OCI-LY7 (cell line): ENCODE measurements around the gene LVRN. TPM values are rescaled to one million over a fixed set of nuclear protein-coding genes. Genes with fewer than 3 reads are reported as not detected.
A peak's percentile ranks its signal among the peaks of the same experiment; 100 is the strongest.

Source experiments
- BruUV-seq: library from RNA; stranded (reverse); fragments of 400-500 nt; replicated peaks from 2 replicates; lab custom pipeline; 2021; lab: Mats Ljungman, UMichigan
- CTCF ChIA-PET: fragments of 300-600 bp; sonication (Branson Sonifier 250); formaldehyde crosslinking; loops from one replicate; lab custom pipeline; 2022; ENCODE audit warnings: antibody characterized with exemption; ENCODE audit not compliant: unreplicated experiment; lab: Charles Lee
- POLR2A ChIA-PET: fragments of 300-600 bp; sonication (Branson Sonifier 250); formaldehyde crosslinking; loops from one replicate; lab custom pipeline; 2022; ENCODE audit warnings: antibody characterized with exemption; lab: Charles Lee
- DNase-seq: peaks from one replicate; pipeline ENCODE4 v3.0.0-alpha.2; 2015; ENCODE audit warnings: low spot score
- H2AFZ ChIP-seq: fragments of 200-600 bp; sonication (generic), shearing (Covaris generic); 2 replicates; pipeline ENCODE4 v1.6.1; 2014; ENCODE audit warnings: mild to moderate bottlenecking, antibody characterized with exemption, low read length, moderate library complexity
- H3K27ac ChIP-seq: fragments of 200-600 bp; sonication (generic); 2 replicates; pipeline ENCODE4 v1.5.1; 2014; ENCODE audit warnings: mixed run types, low read depth, mild to moderate bottlenecking, moderate library complexity, low read length, inconsistent platforms; ENCODE audit not compliant: poor library complexity, severe bottlenecking
- H3K36me3 ChIP-seq: fragments of 200-600 bp; sonication (generic); 2 replicates; pipeline ENCODE4 v1.6.1; 2014; ENCODE audit warnings: mild to moderate bottlenecking, antibody characterized with exemption, low read length, moderate library complexity, mixed read lengths; ENCODE audit not compliant: insufficient read depth
- H3K4me1 ChIP-seq: fragments of 200-600 bp; sonication (generic); 2 replicates; pipeline ENCODE4 v1.5.1; 2014; ENCODE audit warnings: mild to moderate bottlenecking, low read length; ENCODE audit not compliant: insufficient read depth, poor library complexity, severe bottlenecking
- H3K4me2 ChIP-seq: fragments of 200-600 bp; sonication (generic); 2 replicates; pipeline ENCODE4 v1.6.1; 2014; ENCODE audit warnings: mild to moderate bottlenecking, low read length
- H3K4me3 ChIP-seq: fragments of 200-600 bp; sonication (generic); 2 replicates; pipeline ENCODE4 v1.5.1; 2014; ENCODE audit warnings: mild to moderate bottlenecking, low read depth, low read length; ENCODE audit not compliant: poor library complexity, severe bottlenecking
- H3K79me2 ChIP-seq: fragments of 200-600 bp; sonication (generic); 2 replicates; pipeline ENCODE4 v1.6.1; 2016; ENCODE audit warnings: low read depth, mild to moderate bottlenecking, low read length, moderate library complexity, mixed read lengths; ENCODE audit not compliant: insufficient read depth
- H3K9me2 ChIP-seq: fragments of 200-600 bp; sonication (generic); 2 replicates; pipeline ENCODE4 v1.6.1; 2016; ENCODE audit warnings: mild to moderate bottlenecking, low read length, mixed read lengths; ENCODE audit not compliant: insufficient read depth
- H3K9me3 ChIP-seq: fragments of 200-600 bp; sonication (generic); 2 replicates; pipeline ENCODE4 v1.6.1; 2014; ENCODE audit warnings: mild to moderate bottlenecking, mixed run types, low read length, mixed read lengths
- H4K20me1 ChIP-seq: fragments of 200-600 bp; sonication (generic); 2 replicates; pipeline ENCODE4 v1.6.1; 2014; ENCODE audit warnings: mild to moderate bottlenecking, antibody characterized with exemption, low read length, moderate library complexity, mixed read lengths; ENCODE audit not compliant: insufficient read depth
- EZH2phosphoT487 ChIP-seq: fragments of 200-600 bp; sonication (generic); IDR thresholded peaks from 2 replicates; pipeline ENCODE4 v1.6.1; 2018; ENCODE audit warnings: low read depth, borderline replicate concordance, mild to moderate bottlenecking, mixed run types, antibody characterized with exemption, low read length, moderate library complexity, mixed read lengths
- intact Hi-C: fragments of 100-400 bp; cut with micrococcal nuclease; formaldehyde crosslinking; loops from one replicate; pipeline ENCODE4 v1.10.0; 2022; ENCODE audit not compliant: unreplicated experiment
- total RNA-seq, 2 experiments: library from RNA; depleted of rRNA in 1 of 2; stranded (reverse); fragments of >200 nt in 1 of 2; shearing (Covaris generic) in 1 of 2; gene quantifications; 2 replicates each; pipeline ENCODE4 v1.2.3, GENCODE V29; 2014 to 2022
- TF ChIP-seq, protein P1 (sequence below): fragments of 200-600 bp; sonication (generic); conservative IDR thresholded peaks from 2 replicates; pipeline ENCODE4 v1.5.1; 2014; ENCODE audit warnings: mild to moderate bottlenecking, antibody characterized with exemption, low read length, moderate library complexity, mixed read lengths

LVRN gene
- total RNA-seq, 2 experiments from 2014 or later, result not detected

DNA sequence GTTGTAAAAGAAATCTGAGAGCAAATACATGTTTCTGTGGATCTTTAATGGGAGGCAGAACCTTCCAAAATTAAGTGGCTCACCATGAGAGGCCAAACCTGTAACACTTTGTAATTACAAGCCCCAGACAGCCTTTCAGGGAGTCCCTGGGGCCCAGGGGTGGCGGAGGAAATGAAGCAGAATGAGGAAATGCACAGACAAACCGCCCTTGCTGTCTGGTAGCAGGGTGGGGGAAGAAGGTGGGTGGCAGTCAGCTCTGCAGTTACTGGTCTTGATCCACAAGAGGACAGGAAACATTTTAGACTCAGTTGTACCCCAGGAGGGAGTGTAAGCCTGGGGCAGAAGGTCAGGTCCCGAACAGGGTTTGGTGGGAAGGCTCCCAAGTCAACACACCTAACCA lies 76.5 kb downstream of the LVRN start:
- no TSS peak for BruUV-seq
- TF ChIP-seq, protein P1, sequence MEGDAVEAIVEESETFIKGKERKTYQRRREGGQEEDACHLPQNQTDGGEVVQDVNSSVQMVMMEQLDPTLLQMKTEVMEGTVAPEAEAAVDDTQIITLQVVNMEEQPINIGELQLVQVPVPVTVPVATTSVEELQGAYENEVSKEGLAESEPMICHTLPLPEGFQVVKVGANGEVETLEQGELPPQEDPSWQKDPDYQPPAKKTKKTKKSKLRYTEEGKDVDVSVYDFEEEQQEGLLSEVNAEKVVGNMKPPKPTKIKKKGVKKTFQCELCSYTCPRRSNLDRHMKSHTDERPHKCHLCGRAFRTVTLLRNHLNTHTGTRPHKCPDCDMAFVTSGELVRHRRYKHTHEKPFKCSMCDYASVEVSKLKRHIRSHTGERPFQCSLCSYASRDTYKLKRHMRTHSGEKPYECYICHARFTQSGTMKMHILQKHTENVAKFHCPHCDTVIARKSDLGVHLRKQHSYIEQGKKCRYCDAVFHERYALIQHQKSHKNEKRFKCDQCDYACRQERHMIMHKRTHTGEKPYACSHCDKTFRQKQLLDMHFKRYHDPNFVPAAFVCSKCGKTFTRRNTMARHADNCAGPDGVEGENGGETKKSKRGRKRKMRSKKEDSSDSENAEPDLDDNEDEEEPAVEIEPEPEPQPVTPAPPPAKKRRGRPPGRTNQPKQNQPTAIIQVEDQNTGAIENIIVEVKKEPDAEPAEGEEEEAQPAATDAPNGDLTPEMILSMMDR, result no peak
- TF ChIP-seq EZH2phosphoT487, result no peak
- Histone ChIP-seq H3K36me3 (no peaks in the 10 kb centered on the region), H4K20me1 (no peaks in the 10 kb centered on the region), H2AFZ (peak overlapping the region; percentile 97), H3K9me3 (no peaks in the 10 kb centered on the region), H3K27ac (peak overlapping the region; percentile 6), H3K4me1 (peaks cover 20% of the 10 kb centered on the region), H3K4me3 (peak overlapping the region; percentile 12), H3K9me2 (no peaks in the 10 kb centered on the region), H3K4me2 (peak overlapping the region; percentile 58), H3K79me2 (no peaks in the 10 kb centered on the region)
- ChIA-PET CTCF (no interaction called here), POLR2A (interaction anchor here (0.7 to 1.2 kb wide), 3 partner anchors 9 to 132 kb away, joined by 3 to 6 read pairs (median 3); no protein-coding TSS in a partner anchor)
- peak; percentile 75 for DNase-seq
- intact Hi-C loops, result loop anchor here (5.0 kb wide), 1 partner anchor 197 kb away; the partner anchor contains the start of genes AP3S1 and ATG12

DNA sequence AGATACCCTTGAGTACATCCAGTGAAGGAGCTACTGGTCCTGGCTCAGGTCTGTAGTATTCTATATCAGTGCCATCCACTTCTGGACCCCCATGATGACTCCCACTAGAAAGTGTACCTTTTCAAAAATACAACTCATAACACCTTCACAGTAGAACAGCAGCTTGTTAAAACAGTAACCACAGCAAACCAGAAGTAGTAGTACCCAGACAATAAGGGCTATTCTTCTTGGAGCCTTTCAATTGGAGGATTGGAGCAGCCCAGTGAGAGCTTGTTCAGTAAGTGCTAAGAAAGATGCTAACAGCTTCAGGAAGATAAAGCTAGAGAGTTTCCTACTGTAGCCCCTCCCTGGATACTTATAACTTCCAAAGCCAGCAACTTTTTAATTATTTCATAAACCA lies 80.1 kb downstream of the LVRN start:
- H3K4me1 ChIP-seq, result peaks cover 20% of the 10 kb centered on the region
- no peaks in the 10 kb centered on the region for H3K9me3 ChIP-seq
- TF ChIP-seq, protein P1, result no peak
- TF ChIP-seq EZH2phosphoT487, result no peak
- BruUV-seq, result no TSS peak
- H3K9me2 ChIP-seq, result no peaks in the 10 kb centered on the region
- no peaks in the 10 kb centered on the region for H3K36me3 ChIP-seq
- no peak overlapping the region for H3K4me3 ChIP-seq
- intact Hi-C loops, result no loop called here
- H3K27ac ChIP-seq, result no peak overlapping the region
- H3K79me2 ChIP-seq, result no peaks in the 10 kb centered on the region
- H4K20me1 ChIP-seq, result no peaks in the 10 kb centered on the region
- DNase-seq, result no peak
- H3K4me2 ChIP-seq, result no peak overlapping the region
- POLR2A ChIA-PET, result interaction anchor here (0.5 to 1.4 kb wide), 5 partner anchors 9 to 201 kb away, joined by 3 to 7 read pairs (median 3); partner anchors contain the start of genes AP3S1 and ATG12
- H2AFZ ChIP-seq, result no peak overlapping the region
- CTCF ChIA-PET, result no interaction called here

DNA sequence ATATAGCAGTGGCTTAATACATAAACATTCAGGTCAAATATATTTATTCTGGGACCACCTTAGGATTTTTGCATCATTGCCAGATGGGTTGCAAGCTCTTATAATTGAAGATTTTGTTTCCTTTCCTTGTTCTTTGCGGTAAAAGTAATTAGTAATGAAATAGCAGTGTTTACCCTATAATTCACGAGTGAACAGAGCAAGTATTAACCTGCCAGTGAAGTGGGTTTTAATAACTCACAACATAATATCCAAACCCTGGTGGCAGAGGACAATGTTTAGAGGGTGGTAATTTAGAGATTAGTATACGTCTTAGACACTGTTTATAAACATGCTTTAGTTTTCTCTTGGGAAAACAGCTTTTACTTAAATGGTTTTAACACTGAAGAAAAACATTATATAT lies 81.8 kb downstream of the LVRN start:
- Histone ChIP-seq H3K36me3 (no peaks in the 10 kb centered on the region), H3K9me2 (no peaks in the 10 kb centered on the region), H3K4me3 (no peak overlapping the region), H3K4me1 (peaks cover 6% of the 10 kb centered on the region), H2AFZ (no peak overlapping the region; the same call in 1 of the 2 replicates), H3K4me2 (no peak overlapping the region), H3K79me2 (no peaks in the 10 kb centered on the region), H3K9me3 (no peaks in the 10 kb centered on the region), H4K20me1 (no peaks in the 10 kb centered on the region), H3K27ac (no peak overlapping the region)
- TF ChIP-seq, protein P1, result no peak
- no peak for TF ChIP-seq EZH2phosphoT487
- no peak for DNase-seq
- no TSS peak for BruUV-seq
- POLR2A ChIA-PET, result interaction anchor here (0.6 to 1.0 kb wide), 4 partner anchors 12 to 409 kb away, joined by 3 to 4 read pairs (median 3); partner anchors contain the start of gene ARL14EPL
- intact Hi-C loops, result no loop called here
- CTCF ChIA-PET, result no interaction called here
